Measurements from ENCODE around the gene CNGA3.

CNGA3 gene

DNA sequence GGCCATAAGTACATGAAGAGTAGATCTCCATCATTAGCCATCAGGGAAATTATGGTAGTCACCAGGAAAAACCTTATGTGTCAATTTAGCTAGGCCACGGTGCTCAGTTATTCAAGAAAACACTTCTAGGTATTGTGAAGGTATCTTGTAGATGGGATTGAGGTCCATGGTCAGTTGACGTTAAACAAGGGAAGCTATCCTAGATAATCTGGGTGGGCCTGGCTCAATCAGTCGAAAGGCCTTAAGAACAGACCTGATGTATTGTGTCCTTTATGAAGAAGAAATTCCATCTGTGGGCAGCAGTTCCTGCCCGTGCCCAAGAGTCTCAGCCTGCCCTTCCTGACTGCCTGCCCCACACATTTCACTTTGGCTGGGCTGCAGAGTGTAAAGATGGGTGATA lies 16.7 kb upstream of the CNGA3 start:
- DNase-seq, result no peak

DNA sequence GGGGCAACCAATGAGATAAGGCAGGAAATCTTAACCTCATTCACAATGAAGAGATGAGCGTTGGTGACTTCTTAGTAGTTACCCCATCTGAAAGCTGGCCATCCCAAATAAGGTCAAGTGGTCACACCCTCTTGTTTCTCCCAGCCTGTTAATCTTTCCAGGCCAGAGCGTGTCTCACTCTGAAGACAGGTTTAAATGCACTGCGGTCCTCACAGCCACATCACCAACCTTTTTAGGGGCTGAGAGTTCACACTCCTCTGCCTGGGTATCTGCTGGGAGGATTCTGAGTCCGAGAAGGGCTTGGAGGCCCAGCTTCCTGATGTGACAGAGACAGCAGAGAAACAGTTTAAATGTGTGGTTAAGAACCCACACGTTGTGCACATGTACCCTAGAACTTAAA lies 13.3 kb upstream of the CNGA3 start:
- no peak for DNase-seq

DNA sequence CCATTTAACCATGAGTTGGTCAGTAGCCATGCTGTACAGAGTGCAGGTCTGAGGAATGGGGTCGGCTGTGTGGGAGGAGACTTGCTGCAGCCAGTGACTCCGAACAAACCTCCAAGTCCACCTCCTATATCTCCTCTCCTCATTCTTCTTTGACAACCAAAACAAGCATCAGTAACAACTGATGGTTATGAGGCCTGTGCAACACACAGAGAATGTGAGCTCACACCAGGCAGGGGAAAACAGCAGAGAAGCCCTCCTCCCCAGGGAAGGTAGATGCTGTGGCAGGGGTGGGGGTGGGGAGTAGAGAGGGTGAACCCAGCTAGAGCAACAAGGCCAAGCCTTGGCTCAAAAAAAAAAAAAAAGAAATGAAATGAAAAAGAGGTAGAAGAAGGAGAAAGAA lies 12.3 kb upstream of the CNGA3 start:
- DNase-seq, result no peak

DNA sequence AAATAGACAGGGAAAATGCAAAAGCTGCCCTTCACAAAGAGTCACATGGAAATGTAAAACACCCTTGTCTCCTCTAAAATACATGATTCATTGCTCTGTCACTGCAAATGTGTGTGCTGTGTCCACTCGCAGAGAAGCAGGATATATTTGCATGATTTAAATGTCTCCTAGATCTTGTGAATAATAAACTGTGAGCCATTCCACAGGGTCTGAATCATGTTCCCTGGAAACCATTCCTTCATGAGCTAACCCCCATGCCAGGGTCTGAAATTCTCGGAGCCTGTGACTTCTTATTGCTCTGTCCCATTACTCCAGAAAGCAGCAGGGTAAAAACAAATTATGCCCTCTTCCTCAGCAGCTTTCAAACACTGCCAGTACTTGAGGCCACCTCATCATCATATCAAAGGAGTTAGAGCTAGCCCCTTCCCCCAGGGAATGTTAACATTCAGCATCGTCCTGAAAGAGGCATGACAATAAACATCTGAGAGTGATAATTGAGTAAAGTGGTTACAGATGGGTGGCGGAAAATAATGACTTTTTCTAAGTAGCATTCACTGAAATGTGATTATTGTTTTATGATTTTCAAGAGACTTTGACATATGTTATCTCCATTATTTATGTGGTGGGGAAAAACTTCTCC lies 11.7 kb upstream of the CNGA3 start:
- no peak for DNase-seq

DNA sequence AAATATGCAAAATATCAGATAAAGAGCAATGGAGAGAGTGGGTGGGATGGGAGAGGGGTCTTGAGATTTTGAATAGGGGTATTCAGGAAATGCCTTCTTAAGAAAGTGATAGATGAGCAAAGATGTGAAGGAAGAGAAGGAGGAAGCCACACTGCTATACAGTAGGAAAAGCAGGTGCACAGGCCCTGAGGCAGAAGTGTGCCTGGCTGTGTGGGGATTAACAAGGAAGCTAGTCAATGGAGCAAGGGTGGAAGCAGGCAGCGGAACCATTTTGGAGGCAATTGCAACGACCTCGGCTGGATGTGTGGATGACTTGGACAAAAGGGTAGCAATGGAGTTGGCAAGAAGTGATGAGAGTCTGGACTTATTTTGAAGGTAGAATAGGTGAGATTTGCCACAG lies 11.0 kb upstream of the CNGA3 start:
- DNase-seq, result no peak

DNA sequence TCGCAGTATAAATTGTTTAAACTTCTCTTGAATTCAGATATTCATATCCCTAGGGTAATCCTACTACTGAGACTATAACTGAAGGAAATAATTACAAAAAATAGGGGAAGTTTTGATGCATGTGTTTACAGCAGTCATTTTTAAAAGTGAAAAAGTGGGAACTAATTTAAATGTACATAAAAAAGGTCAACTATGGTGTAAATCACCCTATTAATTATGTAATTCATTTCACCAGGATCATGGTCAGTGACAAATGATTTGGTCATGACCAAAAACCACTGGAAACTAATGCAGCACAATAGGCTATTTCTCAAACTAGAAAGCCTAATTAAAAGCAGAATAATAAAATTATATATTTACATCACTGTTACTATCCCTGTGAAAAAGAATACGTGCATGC lies 5.0 kb upstream of the CNGA3 start:
- DNase-seq, result no peak

DNA sequence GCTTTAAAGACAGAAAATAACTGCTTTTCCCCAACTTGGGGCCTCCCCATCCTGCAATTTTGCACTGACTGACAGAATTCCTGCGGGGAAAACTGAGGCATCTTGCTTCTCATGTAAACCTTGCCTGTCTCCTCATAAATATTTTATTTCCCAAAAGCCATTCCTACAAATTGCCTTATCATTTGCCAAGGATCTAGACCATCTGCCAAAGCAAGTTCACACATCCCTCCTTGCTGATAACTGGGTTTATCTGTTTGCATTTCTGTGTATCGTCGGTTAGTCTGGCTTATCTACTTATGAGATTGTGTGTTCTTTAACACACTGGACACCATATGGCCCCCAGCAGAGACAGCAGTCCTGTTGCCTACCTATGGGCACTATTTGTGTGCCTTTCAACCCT lies 3.0 kb upstream of the CNGA3 start:
- DNase-seq, result no peak

DNA sequence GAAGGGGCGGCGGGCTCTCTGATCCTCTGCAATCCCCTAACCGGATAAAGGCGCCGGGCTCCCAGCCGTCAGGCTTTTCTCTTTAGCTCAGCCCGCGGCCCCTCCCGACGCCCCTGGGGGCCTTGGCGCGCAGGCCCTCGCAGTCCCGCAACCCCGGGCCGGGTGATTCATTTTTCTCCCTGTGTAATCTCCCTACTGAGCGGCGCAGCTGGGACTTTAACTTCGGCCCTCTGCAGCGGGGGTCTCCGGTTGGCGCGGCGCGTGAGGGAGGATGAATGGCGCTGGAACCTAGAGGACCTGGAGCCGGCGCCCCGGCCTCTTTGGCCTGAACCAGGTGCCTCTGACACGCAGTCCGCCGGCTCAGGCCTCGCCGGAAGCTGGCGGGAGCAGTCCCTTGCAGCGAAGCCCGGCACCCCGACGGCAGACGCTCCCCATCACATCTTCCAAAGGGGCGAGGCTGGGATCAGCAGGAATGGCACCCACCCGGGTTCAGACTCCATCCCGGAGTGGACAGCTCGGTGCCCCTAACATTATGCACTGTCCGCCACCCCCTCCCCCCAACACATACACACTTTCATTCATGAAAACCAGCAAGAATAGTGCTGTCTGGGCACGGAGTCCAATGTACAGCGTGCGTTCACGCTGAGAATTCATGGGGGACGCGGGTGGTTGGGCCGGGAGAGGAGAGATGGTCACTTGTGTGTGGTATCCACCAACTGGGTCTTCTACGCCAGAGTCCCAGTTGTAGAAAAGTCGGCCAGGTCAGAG lies 1.2 kb downstream of the CNGA3 start:
- DNase-seq, result no peak

DNA sequence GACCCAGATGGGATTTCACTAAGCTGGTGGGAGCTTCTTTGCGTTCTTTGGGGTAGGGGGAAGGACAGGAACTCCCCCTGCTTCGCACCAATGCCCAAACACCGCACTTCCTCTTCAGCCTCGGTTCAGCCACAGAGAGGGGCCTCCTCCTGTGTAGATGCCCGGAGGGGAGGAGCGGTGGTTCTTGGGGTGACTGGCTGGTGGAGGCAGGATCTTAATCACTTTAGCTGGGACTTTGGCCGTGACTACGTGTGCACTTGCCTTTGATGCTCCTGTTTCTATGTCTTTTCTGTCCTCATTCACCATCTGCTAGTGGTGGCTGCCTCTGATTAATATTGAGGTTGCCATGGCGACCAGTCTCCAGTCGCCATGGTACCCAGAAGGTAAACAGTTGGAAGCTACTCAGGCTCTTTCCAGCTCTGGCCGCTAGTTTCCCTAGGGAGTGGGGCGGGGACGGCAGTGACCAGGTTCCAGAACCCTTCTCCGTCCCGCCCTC lies 1.9 kb downstream of the CNGA3 start:
- no peak for DNase-seq

DNA sequence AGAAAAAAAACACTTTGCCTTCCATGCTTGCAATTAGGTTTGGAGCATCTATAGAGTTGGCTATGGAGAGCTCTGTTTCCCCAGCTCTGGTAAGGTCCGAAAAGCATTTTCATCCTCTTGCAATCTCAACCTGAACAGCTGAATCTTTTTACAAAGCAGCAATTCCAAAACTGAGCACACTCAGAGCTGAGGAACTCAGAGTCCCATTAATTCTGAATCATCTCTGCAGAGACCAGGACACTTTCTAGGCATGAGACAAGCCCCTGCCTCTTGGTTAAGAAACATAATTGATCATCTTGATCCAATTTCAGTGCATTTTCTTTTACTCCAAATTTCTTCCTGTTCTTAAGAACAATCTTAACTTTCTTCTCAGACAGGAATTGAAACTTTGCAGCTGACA lies 4.2 kb downstream of the CNGA3 start:
- DNase-seq, result no peak

DNA sequence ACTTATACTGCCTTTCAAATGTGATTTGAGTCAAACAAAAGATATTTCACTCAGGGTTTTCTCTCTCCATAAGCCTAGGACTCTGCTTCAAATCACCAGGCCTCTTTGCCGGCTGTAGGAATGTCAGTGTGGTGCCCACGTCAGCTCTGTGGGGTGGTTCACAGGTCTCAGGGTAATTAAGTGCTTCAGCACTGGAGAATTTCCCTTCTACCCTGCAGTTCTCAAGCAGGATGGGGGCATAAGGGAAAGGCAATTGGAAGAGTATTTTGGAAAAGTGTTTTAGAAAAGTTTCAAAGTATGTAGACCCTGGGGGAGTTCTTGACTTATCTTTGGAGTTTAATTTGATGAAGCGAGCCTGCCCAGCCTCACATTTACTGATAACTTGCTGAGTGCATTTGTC lies 9.6 kb downstream of the CNGA3 start:
- DNase-seq, result no peak

DNA sequence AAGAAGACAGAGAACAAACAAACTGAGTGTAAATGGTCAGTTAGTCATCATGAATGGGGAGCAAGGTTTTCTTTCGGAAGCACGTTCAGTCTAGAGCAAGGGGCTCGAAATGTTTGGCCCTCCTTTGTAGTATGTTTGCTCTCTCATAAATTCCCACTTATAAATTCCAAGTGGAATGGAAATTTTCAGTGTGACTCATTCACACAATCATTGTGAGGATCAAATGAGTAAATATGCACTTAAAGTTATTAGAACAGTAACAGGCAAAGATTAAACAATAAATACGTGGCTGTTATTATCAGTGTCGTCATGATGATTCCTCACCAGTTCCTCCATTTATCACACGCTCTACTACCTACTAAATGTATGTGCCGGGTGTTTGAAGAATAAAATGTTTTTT lies 10.5 kb downstream of the CNGA3 start:
- DNase-seq, result no peak

DNA sequence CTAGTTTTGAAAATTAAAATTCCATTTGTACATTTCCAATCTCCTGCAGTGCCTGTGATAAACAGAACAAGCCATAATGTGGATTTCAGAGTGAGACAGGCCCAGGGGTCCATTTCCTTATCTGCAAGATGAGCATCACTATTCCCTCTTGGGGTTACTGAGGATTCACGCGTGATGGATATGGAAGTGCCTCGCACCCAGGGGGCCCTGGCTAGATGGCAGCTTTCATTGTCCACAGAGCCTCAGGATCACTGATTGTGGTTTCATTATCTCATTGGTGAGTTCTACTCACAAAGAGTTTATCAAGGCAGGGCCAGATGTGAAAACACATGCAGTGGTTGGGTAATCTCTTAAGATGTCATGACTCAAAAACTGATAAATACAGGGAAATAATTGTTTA lies 11.6 kb downstream of the CNGA3 start:
- no peak for DNase-seq

DNA sequence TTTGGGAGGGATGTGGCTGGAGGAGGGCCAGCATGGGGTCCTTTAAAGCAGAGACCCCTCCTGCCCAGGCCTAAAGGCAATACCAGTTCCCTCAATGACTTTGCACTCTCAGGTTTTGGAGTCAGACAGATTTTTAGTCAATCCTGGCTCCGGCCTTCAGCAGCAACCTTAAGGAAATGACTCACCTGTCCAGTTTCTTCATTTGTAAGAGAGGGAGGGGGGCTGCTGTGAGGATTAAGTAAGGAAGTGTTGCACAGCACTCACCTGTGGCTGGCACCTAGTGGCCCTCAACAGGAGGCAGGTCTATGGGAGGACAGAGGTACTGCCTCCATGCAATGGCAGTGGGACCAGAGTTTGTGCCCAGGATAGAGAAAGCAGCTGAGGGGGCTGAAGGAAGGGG lies 13.7 kb downstream of the CNGA3 start:
- DNase-seq, result no peak

DNA sequence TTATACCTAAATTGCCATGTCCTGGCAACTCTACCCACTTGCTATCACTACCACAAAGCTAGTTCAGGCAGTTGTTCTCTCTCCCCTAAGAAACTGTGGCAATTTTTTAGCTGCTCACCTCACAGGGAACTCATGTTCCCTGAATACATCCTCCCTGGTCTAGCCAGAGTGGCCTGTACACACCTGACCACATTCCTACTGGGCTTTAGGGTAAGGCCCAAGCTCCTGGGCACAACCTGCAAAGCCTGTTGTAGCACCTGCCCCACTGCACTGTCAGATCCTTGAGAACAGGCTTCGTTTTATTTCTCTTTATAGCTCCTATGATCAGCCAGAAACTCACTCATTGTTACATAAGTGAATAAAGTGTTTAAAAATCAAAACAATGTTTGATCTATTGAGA lies 21.5 kb downstream of the CNGA3 start:
- DNase-seq, result no peak

DNA sequence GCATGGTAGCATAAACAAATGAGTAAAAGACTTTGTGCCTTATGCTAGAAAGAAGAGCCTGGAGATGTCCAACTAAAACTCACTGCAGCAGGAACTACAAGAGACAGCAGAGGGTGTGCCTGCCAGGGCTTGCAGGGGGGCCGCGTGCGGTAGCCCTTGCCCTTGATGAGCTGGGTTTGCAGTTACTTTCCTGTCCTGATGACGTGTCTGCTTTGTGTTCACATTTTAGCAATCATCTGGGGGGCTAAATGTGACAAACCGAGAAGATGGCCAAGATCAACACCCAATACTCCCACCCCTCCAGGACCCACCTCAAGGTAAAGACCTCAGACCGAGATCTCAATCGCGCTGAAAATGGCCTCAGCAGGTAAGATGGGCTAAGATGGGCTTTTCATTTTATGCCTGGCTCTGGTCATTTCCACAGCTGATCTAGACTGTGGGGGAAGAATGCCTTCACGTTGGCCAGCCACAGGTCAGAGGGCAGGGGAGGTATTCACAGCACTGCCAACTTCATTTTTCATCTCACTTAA lies 23.5 kb downstream of the CNGA3 start:
- DNase-seq, result no peak

DNA sequence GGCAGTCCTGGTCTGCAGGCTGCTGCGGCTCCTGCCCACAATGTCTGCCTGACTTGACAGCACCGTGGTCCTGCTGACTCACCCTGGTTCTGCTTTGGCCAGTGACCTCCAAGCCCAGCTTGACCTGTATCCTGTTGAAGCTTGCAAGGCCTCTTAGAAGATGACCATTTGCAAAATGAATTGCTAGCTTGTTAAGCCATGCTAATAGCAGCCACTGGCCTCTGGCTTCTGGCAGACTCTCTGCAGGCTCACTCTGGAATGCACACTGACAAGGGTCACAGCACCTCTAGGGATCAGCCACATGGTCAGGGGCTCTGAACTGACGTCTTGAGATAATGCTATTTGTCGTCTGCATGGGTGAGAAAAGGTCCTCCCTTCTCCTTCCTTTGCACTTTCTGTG lies 25.9 kb downstream of the CNGA3 start:
- no peak for DNase-seq

DNA sequence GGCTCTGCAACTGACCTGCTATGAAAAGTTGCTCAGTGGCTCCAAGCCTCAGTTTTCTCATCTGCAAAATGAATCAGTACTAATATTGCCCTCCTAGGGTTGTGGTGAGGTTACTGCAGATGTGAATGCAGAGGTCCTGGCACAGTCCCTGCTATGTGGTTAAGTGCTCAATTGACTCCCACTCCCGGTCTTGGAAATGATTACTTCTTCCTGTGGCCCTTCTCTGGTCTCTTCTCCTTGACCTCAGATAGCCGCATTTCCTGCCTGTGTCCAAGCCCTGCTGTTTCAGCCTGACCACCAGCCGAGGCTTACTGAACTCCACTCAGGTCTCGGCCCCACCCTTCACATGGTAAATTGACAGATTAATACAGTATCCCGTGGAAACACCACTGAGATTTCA lies 26.3 kb downstream of the CNGA3 start:
- no peak for DNase-seq

DNA sequence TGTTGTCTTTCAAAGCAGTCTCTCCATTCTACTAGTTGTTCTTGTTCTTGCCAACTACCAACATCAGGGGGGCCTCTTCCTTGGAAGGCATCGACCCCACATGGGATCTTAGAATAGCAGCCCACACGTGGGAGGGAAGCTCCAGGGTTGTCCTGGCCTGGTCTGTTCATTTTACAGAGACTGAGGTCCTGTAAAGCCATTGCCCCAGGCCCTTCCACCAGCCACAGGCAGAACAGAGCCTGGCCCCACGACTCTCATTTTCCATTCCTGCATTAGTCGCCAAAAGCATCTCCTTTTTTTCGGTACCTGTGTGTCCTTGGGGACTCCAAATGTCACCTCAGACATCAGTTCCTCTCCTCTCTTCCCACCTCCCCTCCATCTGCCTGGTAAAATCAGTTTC lies 28.0 kb downstream of the CNGA3 start:
- no peak for DNase-seq

DNA sequence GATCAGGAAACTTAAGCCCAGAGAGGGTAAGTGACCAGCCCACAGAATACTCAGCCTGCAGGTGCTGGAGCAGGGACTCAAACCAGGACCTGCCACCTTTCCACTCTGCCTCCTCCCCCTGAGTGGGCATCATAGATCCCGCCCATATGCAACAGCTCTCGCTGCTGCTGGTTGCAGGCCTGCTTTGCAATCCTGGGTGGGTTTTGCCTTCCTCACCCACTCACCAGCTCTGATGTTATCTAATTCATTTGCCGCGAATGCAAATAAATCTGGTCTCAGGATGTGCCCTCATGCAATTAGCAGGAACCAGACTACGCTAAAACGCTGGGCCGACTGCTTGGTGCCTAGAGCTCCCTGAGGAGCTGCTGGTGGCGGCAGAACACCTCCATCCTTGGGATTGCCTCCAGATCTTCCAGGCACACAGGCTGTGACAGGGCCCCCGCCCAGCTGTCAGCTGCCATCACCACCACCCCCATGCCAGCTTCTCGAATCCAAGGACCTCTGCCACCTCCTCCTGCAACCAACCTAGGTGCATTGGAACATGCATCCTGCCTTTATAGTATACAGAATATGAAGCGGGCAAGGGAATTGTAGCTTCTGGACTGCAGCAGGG lies 28.8 kb downstream of the CNGA3 start:
- no peak for DNase-seq

DNA sequence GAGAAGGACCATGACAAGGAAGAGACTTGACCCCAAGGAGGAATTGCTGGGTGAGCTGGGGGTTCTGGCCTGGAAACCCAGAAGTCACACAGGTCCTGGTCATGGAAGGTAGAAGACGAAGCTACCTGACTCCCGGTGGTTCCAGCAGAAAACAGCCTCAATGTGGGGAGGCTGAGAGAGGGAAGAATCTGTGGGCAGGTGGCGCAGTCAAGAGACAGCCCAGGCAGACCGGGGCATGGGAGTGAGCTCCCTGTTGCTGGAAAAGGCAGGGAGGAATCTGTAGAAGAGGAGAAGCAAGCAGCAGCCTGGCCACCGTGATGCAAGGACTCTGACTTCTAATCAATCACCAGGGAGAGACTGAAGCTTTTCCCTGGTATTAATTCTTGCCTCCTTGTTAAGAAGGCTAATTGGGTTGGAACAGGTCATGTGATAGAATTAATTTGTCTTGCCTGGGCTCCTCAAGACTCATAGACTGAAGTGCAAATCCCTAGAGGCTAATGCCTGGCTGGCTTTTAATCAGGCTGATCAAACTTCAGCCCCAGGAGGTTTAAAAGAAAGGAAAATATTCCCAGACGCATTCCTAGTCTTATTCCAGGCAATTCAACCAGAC lies 30.1 kb downstream of the CNGA3 start:
- DNase-seq, result no peak

DNA sequence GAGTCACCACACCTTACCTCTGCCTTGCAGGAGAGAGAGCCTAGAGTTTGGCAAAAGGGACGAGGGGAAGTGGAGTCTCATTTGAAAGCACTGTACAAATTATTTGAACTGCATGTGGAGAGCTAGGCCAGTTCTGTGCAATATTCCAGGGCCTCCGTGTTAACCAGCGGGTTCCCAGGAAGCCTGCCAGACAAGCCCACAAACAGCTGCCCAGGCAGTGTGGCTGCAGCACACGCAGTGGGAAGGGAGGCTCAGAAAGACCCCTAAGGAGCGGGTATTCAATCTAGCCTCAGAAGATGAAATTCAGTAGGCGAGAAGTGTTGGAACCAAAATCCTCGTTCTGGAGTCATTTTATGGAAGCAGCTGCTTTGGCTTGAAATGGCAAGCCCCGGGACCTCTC lies 30.7 kb downstream of the CNGA3 start:
- DNase-seq, result no peak

DNA sequence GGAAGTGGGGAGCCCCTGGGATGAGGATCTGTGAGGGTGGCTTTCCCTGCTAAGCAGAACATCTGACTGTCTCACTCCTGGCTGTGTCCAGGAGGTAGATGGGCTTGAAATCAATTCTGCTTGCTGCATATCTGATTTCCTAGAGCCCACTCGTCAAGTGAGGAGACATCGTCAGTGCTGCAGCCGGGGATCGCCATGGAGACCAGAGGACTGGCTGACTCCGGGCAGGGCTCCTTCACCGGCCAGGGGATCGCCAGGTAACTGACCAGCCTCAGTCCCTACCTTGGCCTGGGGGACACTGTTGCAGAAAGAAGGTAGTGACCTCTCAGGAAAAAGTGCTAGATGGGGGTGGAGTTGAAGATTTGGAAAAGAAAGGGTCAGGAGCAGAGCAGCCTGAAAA lies 31.3 kb downstream of the CNGA3 start:
- DNase-seq, result no peak

DNA sequence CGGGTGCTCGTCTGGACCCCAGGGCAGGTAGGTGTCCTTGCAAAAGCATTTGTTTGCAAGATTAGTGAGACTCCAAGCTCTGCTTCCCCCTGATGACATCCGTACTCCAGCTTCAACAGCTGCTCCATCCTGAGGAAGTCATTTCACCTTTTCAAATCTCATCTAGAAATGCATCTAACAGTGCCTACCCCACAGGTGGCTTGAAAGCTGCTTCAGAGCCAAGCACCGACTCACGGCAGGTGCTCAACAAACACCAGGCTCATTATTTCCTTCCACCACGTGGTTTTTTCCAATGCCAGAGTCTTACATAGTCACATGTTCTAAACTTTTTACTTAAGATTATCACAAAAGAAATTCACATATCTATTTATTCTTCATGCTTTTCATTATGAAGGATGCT lies 31.9 kb downstream of the CNGA3 start:
- DNase-seq, result no peak
